ENCODE data around the gene ARHGEF40. TPM values are rescaled to one million over a fixed set of nuclear protein-coding genes. Genes with fewer than 3 reads are reported as not detected.

The ARHGEF40 gene
- total RNA-seq, 4 donors from 2014 or later, result 18.6 to 37.6 (median 26.8) TPM

DNA sequence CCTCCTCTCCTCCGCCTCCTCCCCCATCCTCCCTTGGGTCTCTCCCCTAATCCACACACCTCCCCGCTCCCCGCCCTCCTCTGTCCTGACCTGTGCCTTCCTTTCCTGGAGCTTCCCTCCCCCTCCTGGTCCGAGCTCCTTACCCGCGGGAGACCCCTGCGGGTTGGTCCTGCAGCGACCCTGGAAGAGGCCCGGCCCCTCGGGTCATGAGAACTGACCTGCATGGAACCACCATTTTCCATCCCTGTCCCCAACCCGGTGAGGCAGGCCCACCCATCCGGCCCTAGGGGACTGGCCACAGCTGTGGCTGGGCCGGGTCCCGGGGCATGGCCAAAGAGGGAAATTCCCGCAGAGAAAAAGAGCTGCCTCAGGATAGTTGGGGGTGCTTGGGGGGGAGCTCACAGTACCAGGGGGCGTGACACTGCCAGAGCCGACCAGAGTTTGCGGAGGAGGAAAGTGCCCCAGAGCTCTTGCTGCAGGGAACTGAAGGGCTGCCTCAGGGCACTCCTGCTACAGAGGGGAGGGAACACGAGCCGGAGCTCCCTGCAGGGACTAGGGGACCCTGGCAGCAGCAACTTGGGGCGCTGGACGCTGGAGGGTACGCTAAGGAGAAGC is 613 bp downstream of the ARHGEF40 start:
- peak overlapping the region; percentile 30 to 93 (median 88) for H3K27ac ChIP-seq
- no peaks in the 10 kb centered on the region for H3K9me3 ChIP-seq
- peaks cover 0 to 47% (median 22%) of the 10 kb centered on the region in 3 donors for H3K4me1 ChIP-seq
- ATAC-seq, result peak; percentile 10
- H3K4me3 ChIP-seq, result peak overlapping the region; percentile 66 to 78
- peaks cover 0 to 30% of the 10 kb centered on the region in 2 donors for H3K36me3 ChIP-seq
- 0 to 1% methylated on average over 1 to 10 of the region's 23 CpGs for WGBS, 2 donors (ENCODE audit: low coverage in 1 of 2)
- TF ChIP-seq POLR2A (IDR thresholded peaks at IDR 0.05) (peak in 1 of 2 donors; percentile 6), POLR2AphosphoS5 (IDR thresholded peaks at IDR 0.05) (no peak), EP300 (IDR thresholded peaks at IDR 0.05) (no peak)
- TF ChIP-seq, protein P1, sequence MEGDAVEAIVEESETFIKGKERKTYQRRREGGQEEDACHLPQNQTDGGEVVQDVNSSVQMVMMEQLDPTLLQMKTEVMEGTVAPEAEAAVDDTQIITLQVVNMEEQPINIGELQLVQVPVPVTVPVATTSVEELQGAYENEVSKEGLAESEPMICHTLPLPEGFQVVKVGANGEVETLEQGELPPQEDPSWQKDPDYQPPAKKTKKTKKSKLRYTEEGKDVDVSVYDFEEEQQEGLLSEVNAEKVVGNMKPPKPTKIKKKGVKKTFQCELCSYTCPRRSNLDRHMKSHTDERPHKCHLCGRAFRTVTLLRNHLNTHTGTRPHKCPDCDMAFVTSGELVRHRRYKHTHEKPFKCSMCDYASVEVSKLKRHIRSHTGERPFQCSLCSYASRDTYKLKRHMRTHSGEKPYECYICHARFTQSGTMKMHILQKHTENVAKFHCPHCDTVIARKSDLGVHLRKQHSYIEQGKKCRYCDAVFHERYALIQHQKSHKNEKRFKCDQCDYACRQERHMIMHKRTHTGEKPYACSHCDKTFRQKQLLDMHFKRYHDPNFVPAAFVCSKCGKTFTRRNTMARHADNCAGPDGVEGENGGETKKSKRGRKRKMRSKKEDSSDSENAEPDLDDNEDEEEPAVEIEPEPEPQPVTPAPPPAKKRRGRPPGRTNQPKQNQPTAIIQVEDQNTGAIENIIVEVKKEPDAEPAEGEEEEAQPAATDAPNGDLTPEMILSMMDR (IDR thresholded peaks at IDR 0.05), result no peak
- H3K27me3 ChIP-seq, result no peaks in the 10 kb centered on the region

DNA sequence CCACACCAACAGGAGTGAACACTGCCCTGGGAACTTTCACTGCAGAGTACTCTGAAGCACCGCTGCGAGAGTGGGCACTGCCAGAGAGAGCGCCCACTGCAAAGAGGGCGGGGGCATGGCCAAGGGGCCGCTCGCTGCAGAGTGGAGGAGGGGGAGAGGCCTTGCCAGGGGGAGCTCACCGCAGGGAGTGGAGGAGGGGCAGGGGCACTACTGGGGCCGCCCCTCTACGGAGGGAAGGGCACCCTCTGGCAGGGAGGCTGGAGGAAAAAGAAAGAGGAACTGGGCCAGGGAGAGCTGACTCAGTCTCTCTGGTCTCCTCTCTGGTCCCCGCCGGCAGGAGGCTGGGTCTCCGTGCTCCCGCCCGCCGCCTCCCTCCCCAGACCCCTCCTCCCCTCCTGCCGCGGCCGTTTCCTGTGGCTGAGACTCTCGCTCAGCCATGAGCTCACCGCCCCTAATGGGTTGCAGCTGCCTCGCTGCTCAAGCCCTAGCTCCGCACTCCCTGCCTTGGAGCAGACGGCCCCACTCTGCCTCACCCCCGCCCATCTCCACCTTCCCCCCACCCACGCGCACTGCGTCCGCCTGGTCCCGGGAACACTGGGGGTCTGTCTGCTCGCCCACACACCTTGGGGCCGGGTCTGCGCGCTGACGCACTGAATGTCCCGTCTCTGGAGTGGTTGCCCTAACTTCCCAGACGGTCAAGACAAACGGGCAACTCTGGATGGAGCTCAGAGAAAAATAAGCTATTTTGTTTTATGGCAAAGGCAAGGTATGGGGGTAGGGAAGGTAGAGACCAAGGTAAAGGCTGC is 1.3 kb downstream of the ARHGEF40 start:
- peak overlapping the region; percentile 2 to 93 (median 88) for H3K27ac ChIP-seq
- H3K4me3 ChIP-seq, result peak overlapping the region; percentile 66 to 78
- no CpG with 5 or more reads among the region's 37 CpGs for WGBS, 2 donors (ENCODE audit: low coverage in 1 of 2)
- peak; percentile 74 for ATAC-seq
- peaks cover 0 to 47% (median 22%) of the 10 kb centered on the region in 3 donors for H3K4me1 ChIP-seq
- H3K27me3 ChIP-seq, result no peaks in the 10 kb centered on the region
- H3K9me3 ChIP-seq, result no peaks in the 10 kb centered on the region
- H3K36me3 ChIP-seq, result peaks cover 0 to 37% of the 10 kb centered on the region in 2 donors
- TF ChIP-seq POLR2A (IDR thresholded peaks at IDR 0.05) (peak in 1 of 2 donors; percentile 15), EP300 (IDR thresholded peaks at IDR 0.05) (no peak), POLR2AphosphoS5 (IDR thresholded peaks at IDR 0.05) (peak; percentile 44)
- TF ChIP-seq, protein P1 (IDR thresholded peaks at IDR 0.05), result peak in 1 of 4 experiments; percentile 9

DNA sequence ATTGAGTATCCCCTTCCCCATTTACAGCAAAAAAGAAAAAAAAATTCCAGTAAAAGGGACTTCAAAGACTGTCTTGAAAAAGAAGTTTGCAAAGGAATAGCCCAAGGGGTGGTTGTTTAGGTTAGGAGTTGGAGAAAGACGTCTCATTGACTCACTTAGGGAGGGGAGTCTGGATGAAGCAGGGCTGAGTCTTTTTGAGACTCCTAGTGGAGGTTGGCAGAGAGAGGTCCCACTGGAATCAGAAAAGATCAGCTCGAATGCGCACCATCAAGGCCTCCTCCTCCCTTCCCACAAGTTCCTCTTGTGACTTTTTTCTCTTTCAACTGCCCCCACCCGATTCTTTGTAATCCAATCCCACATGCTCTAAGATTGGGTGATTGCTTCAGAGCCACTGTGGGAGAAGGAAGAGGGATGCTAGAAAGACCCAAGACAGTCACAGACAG is 1.9 kb downstream of the ARHGEF40 start:
- ATAC-seq, result peak; percentile 38
- whole genome bisulfite sequencing, 2 donors (ENCODE audit: low coverage in 1 of 2), result 0 to 26% methylated on average over 1 to 4 of the region's 4 CpGs
- H3K36me3 ChIP-seq, result peaks cover 0 to 43% of the 10 kb centered on the region in 2 donors
- H3K27ac ChIP-seq, result peak overlapping the region; percentile 2 to 93 (median 88)
- peaks cover 0 to 47% (median 22%) of the 10 kb centered on the region in 3 donors for H3K4me1 ChIP-seq
- no peaks in the 10 kb centered on the region for H3K9me3 ChIP-seq
- TF ChIP-seq POLR2A (IDR thresholded peaks at IDR 0.05) (no peak), POLR2AphosphoS5 (IDR thresholded peaks at IDR 0.05) (no peak), EP300 (IDR thresholded peaks at IDR 0.05) (no peak)
- TF ChIP-seq, protein P1 (IDR thresholded peaks at IDR 0.05), result no peak
- H3K27me3 ChIP-seq, result no peaks in the 10 kb centered on the region
- peak overlapping the region; percentile 66 to 78 for H3K4me3 ChIP-seq

DNA sequence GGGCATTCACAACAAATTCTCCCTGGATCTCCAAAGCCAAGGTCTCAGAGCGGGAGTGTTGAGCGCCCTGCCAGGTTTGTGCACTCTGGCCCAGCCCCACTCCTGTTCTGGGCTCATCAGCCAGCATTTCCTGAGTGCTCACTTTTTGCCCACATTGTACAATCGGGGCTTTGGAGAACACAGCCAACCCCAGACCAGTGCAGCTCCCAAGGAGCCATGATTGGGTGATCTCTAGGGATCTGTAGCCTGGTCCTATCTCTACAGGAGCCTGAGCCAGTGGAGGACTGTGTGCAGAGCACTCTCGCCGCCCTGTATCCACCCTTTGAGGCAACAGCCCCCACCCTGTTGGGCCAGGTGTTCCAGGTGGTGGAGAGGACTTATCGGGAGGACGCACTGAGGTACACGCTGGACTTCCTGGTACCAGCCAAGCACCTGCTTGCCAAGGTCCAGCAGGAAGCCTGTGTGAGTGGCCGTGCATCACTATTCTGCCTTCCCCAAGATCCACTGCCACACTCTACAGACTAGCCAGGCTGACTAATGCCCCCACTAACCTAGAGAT is 2.8 kb downstream of the ARHGEF40 start:
- no CpG with 5 or more reads among the region's 9 CpGs for WGBS, 2 donors (ENCODE audit: low coverage in 1 of 2)
- TF ChIP-seq POLR2AphosphoS5 (IDR thresholded peaks at IDR 0.05), result no peak
- no peak for TF ChIP-seq POLR2A (IDR thresholded peaks at IDR 0.05)
- TF ChIP-seq EP300 (IDR thresholded peaks at IDR 0.05), result no peak
- TF ChIP-seq, protein P1 (IDR thresholded peaks at IDR 0.05), result no peak
- Histone ChIP-seq H3K36me3 (peaks cover 0 to 51% of the 10 kb centered on the region in 2 donors), H3K9me3 (no peaks in the 10 kb centered on the region), H3K4me1 (peaks cover 0 to 47% (median 22%) of the 10 kb centered on the region in 3 donors), H3K27me3 (no peaks in the 10 kb centered on the region), H3K4me3 (no peak overlapping the region), H3K27ac (peak overlapping the region in 3 of 4 donors; percentile 88 to 93 (median 89))
- no peak for ATAC-seq

Data from gastroesophageal sphincter (tissue), 4 donors.